ENCODE results near the gene ANKRD29.

DNA sequence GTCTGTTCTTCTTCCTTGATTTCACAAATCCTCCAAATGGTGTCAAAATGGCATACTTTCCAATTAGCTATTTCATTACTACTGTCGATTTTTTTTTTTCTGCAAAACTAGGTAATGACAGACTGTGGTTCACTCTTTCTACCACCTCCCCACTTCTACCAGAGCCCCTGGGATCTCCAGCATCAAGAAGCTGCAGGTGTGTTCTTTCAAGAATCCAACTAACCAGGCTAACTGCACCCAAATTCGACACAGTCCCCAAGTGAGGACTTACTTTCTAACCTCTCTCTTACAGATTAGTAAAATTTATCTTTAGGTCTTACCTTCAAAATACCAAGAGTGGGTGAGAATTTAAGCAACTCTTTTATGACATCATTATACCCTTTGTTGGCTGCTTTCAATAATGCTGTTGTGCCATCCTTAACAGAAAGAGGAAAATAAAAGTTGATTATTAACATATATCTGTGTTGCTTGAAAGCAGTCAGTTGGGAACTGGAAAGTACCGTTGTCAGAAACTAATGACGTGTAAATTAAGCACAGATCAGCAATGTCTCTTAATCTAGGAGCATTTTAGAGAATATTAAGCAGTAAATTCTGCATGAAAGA, 45.2 kb downstream of the ANKRD29 start:
- TF ChIP-seq, protein P1, sequence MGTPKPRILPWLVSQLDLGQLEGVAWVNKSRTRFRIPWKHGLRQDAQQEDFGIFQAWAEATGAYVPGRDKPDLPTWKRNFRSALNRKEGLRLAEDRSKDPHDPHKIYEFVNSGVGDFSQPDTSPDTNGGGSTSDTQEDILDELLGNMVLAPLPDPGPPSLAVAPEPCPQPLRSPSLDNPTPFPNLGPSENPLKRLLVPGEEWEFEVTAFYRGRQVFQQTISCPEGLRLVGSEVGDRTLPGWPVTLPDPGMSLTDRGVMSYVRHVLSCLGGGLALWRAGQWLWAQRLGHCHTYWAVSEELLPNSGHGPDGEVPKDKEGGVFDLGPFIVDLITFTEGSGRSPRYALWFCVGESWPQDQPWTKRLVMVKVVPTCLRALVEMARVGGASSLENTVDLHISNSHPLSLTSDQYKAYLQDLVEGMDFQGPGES (IDR thresholded peaks at IDR 0.05), result no peak
- TF ChIP-seq CBX5 (IDR thresholded peaks at IDR 0.05; ENCODE audit: low read depth) (no peak), CEBPB (IDR thresholded peaks at IDR 0.05; ENCODE audit: borderline replicate concordance in 1 of 2, low read depth in 2 of 2, low read length in 2 of 2) (no peak), FOXM1 (IDR thresholded peaks at IDR 0.05; ENCODE audit: low read depth, low read length) (no peak)
